Peyer's patch (tissue), 4 donors: ENCODE measurements around the gene CAB39L. TPM values are rescaled to one million over a fixed set of nuclear protein-coding genes. Genes with fewer than 3 reads are reported as not detected.

Experiments
- DNase-seq, 3 donors: peaks; one replicate each; pipeline ENCODE4 v3.0.0-alpha.2; 2017 to 2019
- H3K27ac ChIP-seq, 4 donors: fragments of 200-600 bp; sonication (generic); one replicate each; pipeline ENCODE4 v1.5.1; 2016 to 2019
- H3K27me3 ChIP-seq, 2 donors: fragments of 200-600 bp; sonication (generic); one replicate each; pipeline ENCODE4 v1.5.1; 2019
- H3K36me3 ChIP-seq, 3 donors: fragments of 200-600 bp; sonication (generic); one replicate each; pipeline ENCODE4 v1.5.1; 2016 to 2019
- H3K4me1 ChIP-seq, 4 donors: fragments of 200-600 bp; sonication (generic); one replicate each; pipeline ENCODE4 v1.5.1; 2016 to 2019
- H3K4me3 ChIP-seq, 4 donors: fragments of 200-600 bp; sonication (generic); 1 replicate in 3 of 4; 2 replicates in 1 of 4; pipeline ENCODE4 v1.5.1; 2016 to 2019; ENCODE audit warnings: mild to moderate bottlenecking in 1 of 4
- H3K9me3 ChIP-seq, 4 donors: fragments of 200-600 bp; sonication (generic); one replicate each; pipeline ENCODE4 v1.5.1; 2016 to 2019; ENCODE audit warnings: mild to moderate bottlenecking in 1 of 4
- POLR2A ChIP-seq, 2 donors: fragments of 450-650 bp; IDR thresholded peaks; one replicate each; pipeline ENCODE4 v1.5.1; 2017; ENCODE audit warnings: antibody characterized with exemption in 2 of 2, mild to moderate bottlenecking in 2 of 2, moderate library complexity in 2 of 2
- total RNA-seq, 4 donors: library from RNA; depleted of rRNA; stranded (reverse); fragments of >200 nt; gene quantifications; one replicate each; pipeline ENCODE4 v1.1.0, GENCODE V29; 2016
- TF ChIP-seq, protein P1 (sequence below), 6 experiments: fragments of 450-650 bp in 4 of 6; fragments of 200-600 bp in 2 of 6; sonication (generic) in 1 of 6; IDR thresholded peaks; one replicate each; pipeline ENCODE4 v1.5.1; 2017 to 2019; ENCODE audit warnings: antibody characterized with exemption in 6 of 6, mild to moderate bottlenecking in 3 of 6, moderate library complexity in 1 of 6

CAB39L gene
- total RNA-seq, 4 donors from 2014 or later, result 8.3 to 28.9 (median 11.6) TPM

DNA sequence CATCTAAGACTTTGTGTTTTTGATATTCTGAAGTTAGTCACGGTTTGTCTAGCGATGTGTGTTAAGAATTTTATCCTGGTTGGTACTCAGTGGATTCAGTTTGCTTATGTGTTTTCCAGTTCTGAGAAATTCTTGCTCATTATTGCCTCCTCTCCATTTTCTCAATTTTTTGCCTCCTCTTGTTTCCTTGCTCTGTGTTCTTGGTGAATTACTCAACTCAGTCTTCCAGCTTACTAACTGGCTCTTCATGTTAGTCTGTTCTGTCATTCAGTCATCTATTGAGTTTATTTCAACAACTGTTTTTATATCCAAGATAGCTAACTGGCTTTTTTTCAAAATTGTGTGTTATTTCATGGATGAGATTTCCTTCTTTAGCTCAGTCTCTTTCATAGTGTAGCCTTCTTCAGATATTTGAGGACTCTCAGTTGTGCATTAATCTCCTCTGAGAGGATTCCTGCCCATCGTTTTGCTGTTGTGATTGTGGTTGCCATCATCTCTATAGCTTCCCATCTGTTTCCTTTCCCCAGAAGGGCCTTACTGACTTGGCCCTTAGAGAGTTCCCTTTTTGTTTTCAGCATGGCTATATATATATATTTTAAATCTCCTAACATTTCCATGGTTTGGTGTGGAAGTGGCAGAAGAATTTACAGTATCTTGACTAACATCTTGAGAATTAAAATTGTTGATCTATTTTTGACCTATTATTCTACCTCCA is 6.4 kb upstream of the CAB39L start:
- DNase-seq, result no peak
- Histone ChIP-seq H3K9me3 (no peaks in the 10 kb centered on the region), H3K4me3 (no peak overlapping the region), H3K27me3 (no peaks in the 10 kb centered on the region), H3K4me1 (peaks cover 0 to 10% (median 5%) of the 10 kb centered on the region in 4 donors), H3K36me3 (no peaks in the 10 kb centered on the region), H3K27ac (no peak overlapping the region)
- TF ChIP-seq POLR2A (IDR thresholded peaks at IDR 0.05), result no peak
- TF ChIP-seq, protein P1, sequence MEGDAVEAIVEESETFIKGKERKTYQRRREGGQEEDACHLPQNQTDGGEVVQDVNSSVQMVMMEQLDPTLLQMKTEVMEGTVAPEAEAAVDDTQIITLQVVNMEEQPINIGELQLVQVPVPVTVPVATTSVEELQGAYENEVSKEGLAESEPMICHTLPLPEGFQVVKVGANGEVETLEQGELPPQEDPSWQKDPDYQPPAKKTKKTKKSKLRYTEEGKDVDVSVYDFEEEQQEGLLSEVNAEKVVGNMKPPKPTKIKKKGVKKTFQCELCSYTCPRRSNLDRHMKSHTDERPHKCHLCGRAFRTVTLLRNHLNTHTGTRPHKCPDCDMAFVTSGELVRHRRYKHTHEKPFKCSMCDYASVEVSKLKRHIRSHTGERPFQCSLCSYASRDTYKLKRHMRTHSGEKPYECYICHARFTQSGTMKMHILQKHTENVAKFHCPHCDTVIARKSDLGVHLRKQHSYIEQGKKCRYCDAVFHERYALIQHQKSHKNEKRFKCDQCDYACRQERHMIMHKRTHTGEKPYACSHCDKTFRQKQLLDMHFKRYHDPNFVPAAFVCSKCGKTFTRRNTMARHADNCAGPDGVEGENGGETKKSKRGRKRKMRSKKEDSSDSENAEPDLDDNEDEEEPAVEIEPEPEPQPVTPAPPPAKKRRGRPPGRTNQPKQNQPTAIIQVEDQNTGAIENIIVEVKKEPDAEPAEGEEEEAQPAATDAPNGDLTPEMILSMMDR (IDR thresholded peaks at IDR 0.05), result no peak

DNA sequence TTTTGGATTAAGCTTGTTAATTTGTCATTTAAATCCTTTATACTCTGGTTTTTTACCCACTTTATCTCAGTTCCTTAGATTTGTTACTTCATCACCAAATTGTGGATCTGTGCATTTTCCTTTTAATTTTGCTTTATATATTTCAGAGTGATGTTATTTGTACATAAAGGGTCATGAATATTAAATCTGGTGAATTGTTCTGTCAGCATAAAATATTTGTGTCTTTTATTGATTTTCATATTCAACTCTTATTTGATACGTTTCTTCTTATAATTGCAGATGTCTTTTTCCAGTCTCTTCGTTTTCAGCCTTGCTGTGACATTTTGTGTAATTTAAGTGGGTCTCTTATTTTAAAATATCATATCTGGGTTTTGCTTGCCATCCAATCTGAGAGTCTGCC is 4.9 kb upstream of the CAB39L start:
- H3K27ac ChIP-seq, result no peak overlapping the region
- no peak for TF ChIP-seq POLR2A (IDR thresholded peaks at IDR 0.05)
- TF ChIP-seq, protein P1 (IDR thresholded peaks at IDR 0.05), result no peak
- peaks cover 0 to 10% (median 2%) of the 10 kb centered on the region in 4 donors for H3K4me1 ChIP-seq
- no peaks in the 10 kb centered on the region for H3K27me3 ChIP-seq
- no peak overlapping the region for H3K4me3 ChIP-seq
- H3K36me3 ChIP-seq, result no peaks in the 10 kb centered on the region
- H3K9me3 ChIP-seq, result no peaks in the 10 kb centered on the region
- no peak for DNase-seq

DNA sequence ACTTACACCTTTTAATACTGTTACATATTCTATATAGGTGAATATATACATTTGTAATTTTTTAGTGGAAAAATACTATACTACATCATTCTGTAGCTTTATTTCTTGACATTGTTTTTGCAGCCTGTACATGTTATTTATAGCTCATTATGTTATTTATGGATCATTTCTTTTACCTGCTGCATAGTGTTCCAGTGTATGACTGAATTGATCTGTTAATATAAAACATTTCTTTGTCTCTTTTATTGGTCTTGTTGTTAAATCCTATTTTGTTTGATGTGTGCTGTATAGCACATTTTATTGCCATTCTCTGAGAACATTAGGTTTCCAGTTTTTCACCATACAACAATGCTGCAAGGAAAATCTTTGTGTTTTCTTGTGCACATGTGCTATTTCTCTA is 2.6 kb upstream of the CAB39L start:
- H3K27me3 ChIP-seq, result no peaks in the 10 kb centered on the region
- H3K4me3 ChIP-seq, result no peak overlapping the region
- no peaks in the 10 kb centered on the region for H3K9me3 ChIP-seq
- no peak for TF ChIP-seq POLR2A (IDR thresholded peaks at IDR 0.05)
- TF ChIP-seq, protein P1 (IDR thresholded peaks at IDR 0.05), result no peak
- peak overlapping the region in 1 of 4 donors; percentile 6 for H3K27ac ChIP-seq
- H3K36me3 ChIP-seq, result no peaks in the 10 kb centered on the region
- DNase-seq, result no peak
- H3K4me1 ChIP-seq, result peaks cover 0 to 10% (median 2%) of the 10 kb centered on the region in 4 donors

DNA sequence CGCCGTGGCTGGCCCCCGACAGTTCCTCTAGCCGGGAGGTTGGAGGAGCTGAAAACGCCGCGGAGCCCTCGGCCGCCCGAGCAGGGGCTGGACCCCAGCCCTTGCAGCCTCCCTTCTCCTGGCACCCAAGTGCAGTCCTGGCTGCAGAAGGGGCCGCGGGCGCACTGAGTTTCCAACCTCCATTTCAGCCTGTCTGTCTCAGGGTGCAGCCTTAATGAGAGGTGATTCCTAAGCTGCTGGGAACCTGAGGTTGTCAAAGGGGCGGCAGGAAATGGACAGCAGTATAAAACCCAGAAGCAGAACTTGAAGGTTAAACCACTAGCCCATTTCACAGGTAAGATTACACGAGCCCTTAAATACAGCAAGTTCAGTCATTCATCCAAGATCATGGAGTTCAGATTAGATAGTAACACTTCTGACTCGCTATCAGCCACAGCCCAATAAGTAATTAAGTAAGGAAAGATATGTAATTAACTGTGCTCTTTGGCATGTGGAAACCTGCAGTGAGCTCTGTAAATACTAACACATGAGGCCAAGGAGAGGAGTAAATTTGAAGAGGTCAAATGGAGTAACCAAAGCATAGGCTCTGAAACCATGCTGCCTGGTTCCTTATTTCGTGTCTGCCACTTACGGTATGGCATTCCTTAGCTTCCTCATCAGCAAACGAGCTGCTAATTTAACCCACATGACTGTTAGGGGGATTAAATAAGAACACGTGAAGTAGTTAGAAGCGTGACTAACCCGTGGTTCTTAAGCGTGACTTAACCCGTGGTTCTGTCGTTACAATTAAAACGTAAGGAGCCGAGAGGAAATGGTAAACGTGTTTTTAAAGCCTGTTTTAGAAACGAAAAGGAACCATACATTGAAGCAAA is 896 bp upstream of the CAB39L start:
- TF ChIP-seq POLR2A (IDR thresholded peaks at IDR 0.05), result no peak
- TF ChIP-seq, protein P1 (IDR thresholded peaks at IDR 0.05), result no peak
- Histone ChIP-seq H3K4me3 (peak overlapping the region; percentile 51 to 86 (median 78)), H3K36me3 (no peaks in the 10 kb centered on the region), H3K27ac (peak overlapping the region; percentile 83 to 97 (median 96)), H3K27me3 (no peaks in the 10 kb centered on the region), H3K9me3 (no peaks in the 10 kb centered on the region), H3K4me1 (peaks cover 0 to 10% (median 2%) of the 10 kb centered on the region in 4 donors)
- peak in 2 of 3 donors; percentile 52 to 64 for DNase-seq

DNA sequence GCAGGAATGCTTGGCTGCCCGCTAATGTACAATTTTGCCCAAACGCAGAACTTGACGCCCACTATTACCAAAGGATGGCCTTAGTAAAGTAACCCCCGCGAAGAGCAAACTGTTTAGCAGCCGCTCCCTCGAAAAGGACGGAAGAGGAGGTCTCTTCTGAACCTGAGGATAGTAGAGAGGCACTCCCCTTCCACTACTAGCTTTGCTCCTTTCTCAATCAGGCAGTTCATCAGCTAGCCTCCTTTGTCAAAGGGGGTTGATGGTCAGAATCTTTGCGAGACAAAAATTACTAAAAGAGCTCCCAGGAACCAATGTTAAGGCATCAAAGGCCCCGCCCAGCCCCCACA is 534 bp downstream of the CAB39L start:
- peak overlapping the region; percentile 51 to 86 (median 78) for H3K4me3 ChIP-seq
- peak overlapping the region; percentile 76 to 97 (median 96) for H3K27ac ChIP-seq
- H3K4me1 ChIP-seq, result peaks cover 0 to 10% (median 2%) of the 10 kb centered on the region in 4 donors
- H3K36me3 ChIP-seq, result no peaks in the 10 kb centered on the region
- DNase-seq, result no peak
- no peaks in the 10 kb centered on the region for H3K9me3 ChIP-seq
- TF ChIP-seq, protein P1 (IDR thresholded peaks at IDR 0.05), result no peak
- no peak for TF ChIP-seq POLR2A (IDR thresholded peaks at IDR 0.05)
- no peaks in the 10 kb centered on the region for H3K27me3 ChIP-seq
